Neural cell (in vitro differentiated cells): ENCODE measurements around the gene PPP1R3G. TPM values are rescaled to one million over a fixed set of nuclear protein-coding genes. Genes with fewer than 3 reads are reported as not detected.

Experiments
- H2AFZ ChIP-seq: fragments of 200-600, 300-800 bp; sonication (generic), shearing (Covaris generic); 2 replicates; pipeline ENCODE4 v1.6.0; 2014; ENCODE audit warnings: low read depth, mild to moderate bottlenecking, antibody characterized with exemption, low read length, moderate library complexity
- H3F3A ChIP-seq: fragments of 200-600 bp; shearing (Covaris generic); 2 replicates; pipeline ENCODE4 v1.6.1; 2016; ENCODE audit warnings: mild to moderate bottlenecking, moderate library complexity, mixed read lengths, antibody characterized with exemption, low read length; ENCODE audit not compliant: insufficient read depth, poor library complexity, severe bottlenecking
- H3K27ac ChIP-seq: fragments of 200-600, 300-800 bp; sonication (generic), shearing (Covaris generic); 2 replicates; pipeline ENCODE4 v1.5.1; 2014; ENCODE audit warnings: mild to moderate bottlenecking, low read length, moderate library complexity
- H3K27me3 ChIP-seq: fragments of 300-800, 200-600 bp; sonication (generic), shearing (Covaris generic); 2 replicates; pipeline ENCODE4 v1.6.0; 2014; ENCODE audit warnings: mild to moderate bottlenecking, low read depth, low read length, moderate library complexity; ENCODE audit not compliant: insufficient read depth
- H3K36me3 ChIP-seq: fragments of 300-800, 200-600 bp; sonication (generic), shearing (Covaris generic); 2 replicates; pipeline ENCODE4 v1.5.1; 2014; ENCODE audit warnings: mild to moderate bottlenecking, antibody characterized with exemption, low read length, moderate library complexity; ENCODE audit not compliant: insufficient read depth
- H3K4me2 ChIP-seq: fragments of 300-800, 200-600 bp; sonication (generic), shearing (Covaris generic); 2 replicates; pipeline ENCODE4 v1.6.0; 2014; ENCODE audit warnings: mild to moderate bottlenecking, low read length
- H3K4me3 ChIP-seq: fragments of 300-800, 200-600 bp; sonication (generic), shearing (Covaris generic); 2 replicates; pipeline ENCODE4 v1.5.1; 2014; ENCODE audit warnings: mild to moderate bottlenecking, low read length, moderate library complexity
- H3K79me2 ChIP-seq: fragments of 200-600 bp; shearing (Covaris generic); replicated peaks from 2 replicates; pipeline ENCODE4 v1.6.0; 2014; ENCODE audit warnings: mild to moderate bottlenecking, low read length, moderate library complexity; ENCODE audit not compliant: insufficient read depth
- H3K9ac ChIP-seq: fragments of 300-800, 200-600 bp; sonication (generic), shearing (Covaris generic); 2 replicates; pipeline ENCODE4 v1.6.1; 2016; ENCODE audit warnings: mild to moderate bottlenecking, low read length, mixed read lengths
- H3K9me2 ChIP-seq: fragments of 200-600 bp; shearing (Covaris generic); 2 replicates; pipeline ENCODE4 v1.6.1; 2016; ENCODE audit warnings: mild to moderate bottlenecking, low read length, mixed read lengths; ENCODE audit not compliant: insufficient read depth
- H3K9me3 ChIP-seq: fragments of 200-600, 300-800 bp; sonication (generic), shearing (Covaris generic); 2 replicates; pipeline ENCODE4 v1.6.1; 2016; ENCODE audit warnings: mild to moderate bottlenecking, mixed run types, low read length, moderate library complexity, mixed read lengths
- H4K20me1 ChIP-seq: fragments of 200-600 bp; shearing (Covaris generic); 2 replicates; pipeline ENCODE4 v1.6.1; 2016; ENCODE audit warnings: mild to moderate bottlenecking, mixed run types; ENCODE audit not compliant: insufficient read depth
- CTCF ChIP-seq: fragments of 450-650 bp; IDR thresholded peaks from 2 replicates; pipeline ENCODE4 v1.5.1; 2014; ENCODE audit warnings: antibody characterized with exemption, mild to moderate bottlenecking, moderate library complexity; ENCODE audit not compliant: poor library complexity, severe bottlenecking
- EP300 ChIP-seq: fragments of 450-650 bp; conservative IDR thresholded peaks from 2 replicates; pipeline ENCODE4 v1.6.1; 2014; ENCODE audit warnings: antibody characterized with exemption, mild to moderate bottlenecking, moderate library complexity; ENCODE audit not compliant: poor library complexity, severe bottlenecking
- EZH2 ChIP-seq: fragments of 200-600, 300-800 bp; shearing (Covaris generic), sonication (generic); IDR thresholded peaks from 2 replicates; pipeline ENCODE4 v1.6.1; 2014; ENCODE audit warnings: antibody characterized with exemption, low read length, borderline replicate concordance, mild to moderate bottlenecking; ENCODE audit not compliant: insufficient read depth, poor library complexity, severe bottlenecking
- MXI1 ChIP-seq: fragments of 450-650 bp; conservative IDR thresholded peaks from 2 replicates; pipeline ENCODE4 v1.6.1; 2014; ENCODE audit warnings: antibody characterized with exemption, mild to moderate bottlenecking; ENCODE audit not compliant: poor library complexity, severe bottlenecking
- POLR2AphosphoS5 ChIP-seq: IDR thresholded peaks from 2 replicates; pipeline ENCODE4 v1.6.1; 2012
- RAD21 ChIP-seq: fragments of 450-650 bp; conservative IDR thresholded peaks from 2 replicates; pipeline ENCODE4 v1.6.1; 2014; ENCODE audit warnings: antibody characterized with exemption, mild to moderate bottlenecking, moderate library complexity
- REST ChIP-seq: IDR thresholded peaks from 2 replicates; pipeline ENCODE4 v1.6.1; 2012; ENCODE audit warnings: borderline replicate concordance
- SMC3 ChIP-seq: fragments of 450-650 bp; conservative IDR thresholded peaks from 2 replicates; pipeline ENCODE4 v1.6.1; 2014; ENCODE audit warnings: antibody characterized with exemption, mild to moderate bottlenecking, moderate library complexity; ENCODE audit not compliant: poor library complexity
- TAF1 ChIP-seq: IDR thresholded peaks from 2 replicates; pipeline ENCODE4 v1.6.1; 2012; ENCODE audit warnings: low read depth
- polyA plus RNA-seq: library from polyadenylated mRNA; depleted of rRNA; stranded (reverse); fragments of >200 nt; gene quantifications from 2 replicates; pipeline ENCODE4 v1.2.3, GENCODE V29; 2014

Gene PPP1R3G
- polyA plus RNA-seq, 1 donor from 2014 or later: not detected

- Histone ChIP-seq H3K27ac (no peak overlapping the region), H3K9me3 (no peaks in the 10 kb centered on the region), H4K20me1 (no peaks in the 10 kb centered on the region), H3F3A (no peaks in the 10 kb centered on the region), H3K4me3 (no peak overlapping the region), H3K27me3 (no peaks in the 10 kb centered on the region), H3K9ac (no peak overlapping the region), H3K9me2 (no peaks in the 10 kb centered on the region), H3K4me2 (no peak overlapping the region), H3K79me2 (no peaks in the 10 kb centered on the region), H3K36me3 (no peaks in the 10 kb centered on the region), H2AFZ (no peak overlapping the region)
- TF ChIP-seq EZH2: no peak
- no peak for TF ChIP-seq POLR2AphosphoS5
- TF ChIP-seq REST: no peak
- TF ChIP-seq TAF1: no peak
- no peak for TF ChIP-seq CTCF
- no peak for TF ChIP-seq MXI1
- no peak for TF ChIP-seq EP300
- no peak for TF ChIP-seq RAD21
- no peak for TF ChIP-seq SMC3
These were observed 22.9 kb downstream of the PPP1R3G start for GRCh38 chr6:5108068-5108467.

GRCh38 chr6:5108536-5109150 lies 23.5 kb downstream of the PPP1R3G start:
- TF ChIP-seq EZH2 (no peak), MXI1 (no peak), REST (no peak), CTCF (no peak), POLR2AphosphoS5 (no peak), RAD21 (no peak), EP300 (no peak), TAF1 (no peak), SMC3 (no peak)
- H3K9me2 ChIP-seq: no peaks in the 10 kb centered on the region
- no peaks in the 10 kb centered on the region for H3K27me3 ChIP-seq
- no peak overlapping the region for H3K9ac ChIP-seq
- no peaks in the 10 kb centered on the region for H3K36me3 ChIP-seq
- no peaks in the 10 kb centered on the region for H4K20me1 ChIP-seq
- no peak overlapping the region for H3K4me3 ChIP-seq
- no peak overlapping the region for H2AFZ ChIP-seq
- no peak overlapping the region for H3K27ac ChIP-seq
- H3K79me2 ChIP-seq: no peaks in the 10 kb centered on the region
- no peaks in the 10 kb centered on the region for H3F3A ChIP-seq
- no peaks in the 10 kb centered on the region for H3K9me3 ChIP-seq
- no peak overlapping the region for H3K4me2 ChIP-seq
